ENCODE data around the gene LRRC56. TPM values are rescaled to one million over a fixed set of nuclear protein-coding genes. Genes with fewer than 3 reads are reported as not detected.

Gene LRRC56
- total and polyA plus RNA-seq, 2 of the 13 experiments (the other 11 are each of a cell fraction or from before 2014, with no cell fraction given), result 0.11 to 0.29 TPM

DNA sequence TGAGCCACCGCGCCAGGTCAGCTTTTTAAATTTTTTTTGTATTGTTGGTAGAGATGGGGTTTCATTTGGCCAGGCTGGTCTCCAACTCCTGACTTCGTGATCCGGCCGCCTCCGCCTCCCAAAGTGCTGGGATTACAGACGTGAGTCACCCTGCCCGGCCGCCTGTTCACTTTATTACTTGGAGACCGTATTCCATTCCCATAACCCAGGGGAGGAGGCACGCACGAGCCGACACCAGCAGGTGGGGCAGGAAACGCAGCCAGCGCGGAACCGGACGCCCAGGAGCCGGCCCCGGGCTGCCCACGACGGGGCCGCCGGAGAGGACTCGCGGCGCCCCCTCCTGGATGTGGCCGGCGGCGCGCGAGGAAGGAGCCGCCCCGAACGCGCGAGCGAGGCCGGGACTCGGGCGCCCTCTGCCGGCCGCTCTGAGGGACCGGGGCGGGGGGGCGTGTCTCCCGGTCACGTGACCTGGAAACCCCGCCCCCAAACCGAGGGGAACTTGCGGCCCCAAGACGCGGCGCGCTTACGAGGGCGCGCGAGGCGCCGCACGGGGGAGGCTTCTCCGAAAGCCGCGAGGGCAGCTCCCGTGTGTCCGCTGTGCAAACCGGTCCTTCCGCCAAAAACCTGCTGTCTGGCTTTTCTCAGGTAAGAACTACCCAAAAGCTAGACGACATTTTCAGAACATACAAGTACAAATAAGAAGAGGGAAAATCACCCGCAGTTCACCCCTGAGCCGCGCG, 18.7 kb upstream of the LRRC56 start (continued):
- TF ChIP-seq, protein P1, sequence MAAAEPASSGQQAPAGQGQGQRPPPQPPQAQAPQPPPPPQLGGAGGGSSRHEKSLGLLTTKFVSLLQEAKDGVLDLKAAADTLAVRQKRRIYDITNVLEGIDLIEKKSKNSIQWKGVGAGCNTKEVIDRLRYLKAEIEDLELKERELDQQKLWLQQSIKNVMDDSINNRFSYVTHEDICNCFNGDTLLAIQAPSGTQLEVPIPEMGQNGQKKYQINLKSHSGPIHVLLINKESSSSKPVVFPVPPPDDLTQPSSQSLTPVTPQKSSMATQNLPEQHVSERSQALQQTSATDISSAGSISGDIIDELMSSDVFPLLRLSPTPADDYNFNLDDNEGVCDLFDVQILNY (CRISPR knock-in tag; conservative IDR thresholded peaks at IDR 0.05), result 0 out of 2 replicates have a peak, but pooled peaks have one; percentile 14
- TF ChIP-seq RFXAP (CRISPR knock-in tag; IDR thresholded peaks at IDR 0.05; ENCODE audit: borderline replicate concordance), result no peak; the same call in 1 of the 2 replicates
- peak; percentile 61 for TF ChIP-seq MED1 (CRISPR knock-in tag; IDR thresholded peaks at IDR 0.05)
- TF ChIP-seq ZNF335 (CRISPR knock-in tag; IDR thresholded peaks at IDR 0.05), result peak; percentile 43; the same call in 1 of the 2 replicates
- peak; percentile 42; the same call in 1 of the 2 replicates for TF ChIP-seq ZNF614 (CRISPR knock-in tag; IDR thresholded peaks at IDR 0.05; ENCODE audit: borderline replicate concordance)
- TF ChIP-seq ARNTL (CRISPR knock-in tag; IDR thresholded peaks at IDR 0.05), result peak; percentile 56; the same call in 1 of the 2 replicates
- TF ChIP-seq CEBPB (IDR thresholded peaks at IDR 0.05; ENCODE audit: borderline replicate concordance, low read depth, low read length), result no peak
- TF ChIP-seq SP4 (CRISPR knock-in tag; IDR thresholded peaks at IDR 0.05), result peak; percentile 90
- TF ChIP-seq NRL (CRISPR knock-in tag; IDR thresholded peaks at IDR 0.05; ENCODE audit: borderline replicate concordance), result 0 out of 2 replicates have a peak, but pooled peaks have one; percentile 24
- peak; percentile 42; the same call in 1 of the 2 replicates for TF ChIP-seq EEA1 (CRISPR knock-in tag; IDR thresholded peaks at IDR 0.05; ENCODE audit: borderline replicate concordance)
- TF ChIP-seq RARA (CRISPR knock-in tag; IDR thresholded peaks at IDR 0.05), result 0 out of 2 replicates have a peak, but pooled peaks have one; percentile 6
- no peak for TF ChIP-seq SETDB1 (CRISPR knock-in tag; IDR thresholded peaks at IDR 0.05; ENCODE audit: borderline replicate concordance)
- peak; percentile 83 for TF ChIP-seq USF2 (IDR thresholded peaks at IDR 0.05; ENCODE audit: low read depth, low read length)
- peak; percentile 85 for TF ChIP-seq USF2 (CRISPR knock-in tag; IDR thresholded peaks at IDR 0.05; ENCODE audit: borderline replicate concordance)
- TF ChIP-seq ATF4 (CRISPR knock-in tag; IDR thresholded peaks at IDR 0.05), result peak in 1 of 2 experiments; percentile 62; a peak in 1 of 4 replicates
- TF ChIP-seq FOXK1 (CRISPR knock-in tag; IDR thresholded peaks at IDR 0.05; ENCODE audit: borderline replicate concordance, low read depth), result 0 out of 2 replicates have a peak, but pooled peaks have one; percentile 30
- TF ChIP-seq ZNF644 (CRISPR knock-in tag; IDR thresholded peaks at IDR 0.05; ENCODE audit: low read depth), result no peak
- TF ChIP-seq ELF3 (CRISPR knock-in tag; IDR thresholded peaks at IDR 0.05), result peak; percentile 64
- TF ChIP-seq ARID4A (CRISPR knock-in tag; IDR thresholded peaks at IDR 0.05; ENCODE audit: borderline replicate concordance), result peak; percentile 81
- no peak; the same call in 1 of the 2 replicates for TF ChIP-seq KMT2A (CRISPR knock-in tag; IDR thresholded peaks at IDR 0.05)
- no peak for TF ChIP-seq NR3C1 (CRISPR knock-in tag; IDR thresholded peaks at IDR 0.05)
